HTR-8/SVneo (cell line): ENCODE data around the gene SEMA4D.

Source experiments
- DNase-seq: peaks from one replicate; pipeline ENCODE4 v3.0.0; 2011; ENCODE audit warnings: low spot score, mixed read lengths; ENCODE audit not compliant: insufficient read length
- FAIRE-seq: peaks from 2 replicates; lab custom pipeline; 2011; peaks lifted over from hg19 to GRCh38; lab: Jason Lieb, UNC

The SEMA4D gene

DNA sequence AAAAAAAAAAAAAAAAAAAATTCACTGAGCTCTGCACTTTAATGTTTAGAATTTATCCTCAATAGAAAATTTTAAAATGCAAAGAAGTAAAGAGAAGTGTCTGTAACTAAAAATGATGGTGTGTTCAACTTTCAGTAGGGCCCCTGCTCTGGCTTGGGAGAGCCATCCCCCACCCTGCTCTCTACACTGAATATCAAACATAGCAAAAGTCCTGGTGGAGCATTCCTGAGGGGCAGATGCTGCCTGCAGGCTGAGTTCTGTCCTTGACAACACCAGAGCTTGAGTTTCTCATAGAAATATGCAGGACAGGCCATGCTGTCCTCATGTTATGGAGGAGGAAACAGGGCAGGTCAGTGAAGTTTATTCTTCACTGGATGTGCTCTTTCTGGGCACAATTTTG lies 7.1 kb upstream of the SEMA4D start:
- FAIRE-seq (no peak), DNase-seq (no peak)

DNA sequence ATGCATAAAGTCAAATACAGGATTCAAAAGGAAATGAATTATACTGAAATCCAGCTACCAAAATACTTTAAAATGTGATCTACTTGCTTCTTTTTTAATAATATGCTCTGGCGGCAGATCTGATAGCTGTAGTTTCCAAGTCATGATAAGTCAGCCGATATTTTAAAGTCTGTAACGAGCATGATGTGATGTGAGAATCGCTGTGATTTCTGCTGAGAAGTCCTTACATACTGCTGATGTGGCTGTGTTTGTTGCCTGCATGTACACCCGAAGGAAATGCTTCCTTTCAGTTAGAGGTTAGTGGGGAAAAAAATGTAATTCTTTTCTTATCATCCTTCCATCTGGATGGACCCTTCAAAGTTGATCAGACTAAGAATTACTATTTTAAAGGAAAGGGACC lies 4.8 kb upstream of the SEMA4D start:
- no peak for DNase-seq

GRCh38 chr9:89502038-89502601 lies 4.2 kb upstream of the SEMA4D start:
- DNase-seq (no peak), FAIRE-seq (no peak)

More for the DNA sequence above, 4.8 kb upstream of the SEMA4D start:
- FAIRE-seq, result no peak

GRCh38 chr9:89501311-89501898 lies 3.5 kb upstream of the SEMA4D start:
- FAIRE-seq (no peak), DNase-seq (no peak)

DNA sequence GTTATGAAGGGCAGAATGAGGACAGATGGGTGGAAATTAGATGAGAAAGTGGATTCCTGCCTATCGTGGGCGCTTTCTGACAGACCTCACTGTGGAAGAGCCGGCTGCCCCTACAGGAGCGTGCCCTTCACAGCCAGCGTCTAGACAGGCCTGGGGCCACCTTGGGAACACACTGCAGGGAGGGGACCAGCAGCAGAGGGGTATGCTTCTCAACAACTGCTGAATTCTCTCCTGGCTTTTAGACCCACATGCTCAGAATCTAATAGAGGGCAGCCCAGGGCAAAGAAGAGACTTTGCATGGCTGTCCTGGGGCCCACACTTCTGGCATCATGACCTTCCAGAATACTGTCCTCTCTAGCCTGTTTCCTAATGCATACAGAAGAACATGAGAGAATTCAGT lies 2.1 kb upstream of the SEMA4D start:
- no peak for FAIRE-seq

DNA sequence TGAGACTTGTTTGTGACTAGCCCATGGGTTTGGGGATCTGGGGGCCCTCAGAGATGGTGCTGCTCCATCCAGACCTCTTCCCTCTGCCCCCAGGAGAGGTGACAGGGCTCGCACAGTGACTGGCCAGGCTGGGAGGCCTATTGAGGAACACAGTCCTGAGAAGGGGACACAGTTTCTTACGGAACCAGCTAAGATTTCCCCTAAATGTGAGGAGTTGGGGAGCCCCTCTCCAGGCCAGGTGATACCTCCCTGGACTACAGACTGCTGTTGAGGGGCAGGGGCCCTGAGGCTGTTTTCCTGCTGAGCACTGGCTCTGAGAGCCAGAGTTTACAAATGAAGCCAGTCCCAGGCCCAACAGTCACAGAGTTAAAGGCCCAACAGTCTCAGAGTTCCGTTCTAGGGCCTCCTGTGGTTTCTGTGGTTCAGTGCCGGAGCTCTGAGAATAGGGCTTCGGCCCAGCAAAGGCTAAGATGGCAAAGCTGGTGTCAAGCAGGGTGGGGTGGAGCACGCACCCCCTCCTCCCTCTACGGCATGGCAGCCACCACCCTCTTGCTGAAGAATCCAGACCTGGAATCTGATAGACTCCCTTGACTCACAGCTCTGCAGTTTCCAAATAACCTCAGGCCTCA lies 1.1 kb upstream of the SEMA4D start:
- no peak for FAIRE-seq
- no peak for DNase-seq

More for the DNA sequence above, 2.1 kb upstream of the SEMA4D start:
- no peak for DNase-seq

DNA sequence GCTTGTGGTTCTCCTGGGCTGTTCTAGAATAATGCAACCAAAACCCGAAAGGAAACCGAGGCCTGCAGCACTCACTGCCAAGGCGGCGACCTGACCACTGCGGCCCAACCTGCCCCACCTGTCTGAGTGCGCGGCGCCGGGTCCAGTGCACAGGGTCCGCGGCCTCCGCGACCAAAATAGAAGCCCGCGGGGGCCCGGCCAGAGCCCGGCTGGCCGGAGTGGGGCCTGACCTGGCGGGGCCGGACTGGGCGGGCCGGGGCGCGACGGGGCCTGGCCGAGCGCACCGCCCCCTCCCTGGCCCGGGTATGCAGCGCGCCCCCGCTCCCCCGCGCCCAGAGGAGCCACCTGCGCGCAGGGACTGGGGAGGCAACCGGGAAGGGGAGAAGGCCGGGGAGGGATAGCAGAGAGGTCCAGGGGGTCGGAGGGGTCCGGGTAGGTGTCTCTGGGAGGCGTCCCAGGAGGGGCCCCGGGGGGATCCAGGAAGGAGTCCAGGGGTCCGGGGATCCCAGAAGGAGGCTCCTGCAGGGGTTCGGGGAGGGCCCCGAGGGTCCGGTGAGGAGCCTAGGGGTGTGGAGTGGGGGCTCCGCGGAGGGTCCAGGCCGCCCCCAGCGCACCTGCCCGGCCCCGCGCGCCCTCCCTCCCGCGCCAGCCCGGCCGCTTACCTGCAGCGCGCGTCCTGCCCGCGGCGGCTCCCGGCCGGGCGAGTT lies 503 bp downstream of the SEMA4D start:
- no peak for FAIRE-seq
- no peak for DNase-seq

DNA sequence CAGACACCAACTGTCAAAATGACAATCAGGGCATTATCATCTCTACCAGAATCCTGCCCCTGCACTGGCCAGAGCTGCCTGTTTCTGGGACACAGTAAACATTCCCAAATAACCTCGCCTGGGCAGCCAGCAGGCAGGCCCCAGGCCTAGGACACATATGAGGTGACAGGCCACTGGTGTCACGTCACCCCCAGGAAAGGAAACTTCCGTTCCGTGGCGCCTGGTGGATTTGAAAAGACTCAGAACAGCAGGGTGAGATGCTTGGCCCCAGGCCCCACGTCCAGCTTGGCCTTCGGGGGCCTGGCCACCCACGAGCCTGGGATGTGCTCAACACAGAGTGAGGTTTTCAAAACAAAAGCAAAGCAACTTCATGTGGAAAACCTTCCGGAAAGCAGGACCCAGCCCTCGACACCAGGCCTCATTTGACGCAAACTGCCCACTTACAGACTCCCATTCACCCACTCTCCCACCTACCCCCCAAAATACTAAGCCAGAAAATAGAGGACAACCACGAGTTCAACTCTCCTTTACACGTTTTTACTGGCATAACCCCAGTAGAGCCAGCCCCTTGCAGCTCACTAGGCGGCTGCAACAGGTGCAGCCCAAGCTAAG lies 1.2 kb downstream of the SEMA4D start:
- FAIRE-seq (no peak), DNase-seq (no peak)

- DNase-seq, result no peak
- FAIRE-seq, result no peak
These were observed 1.9 kb downstream of the SEMA4D start for GRCh38 chr9:89495824-89496560.

DNA sequence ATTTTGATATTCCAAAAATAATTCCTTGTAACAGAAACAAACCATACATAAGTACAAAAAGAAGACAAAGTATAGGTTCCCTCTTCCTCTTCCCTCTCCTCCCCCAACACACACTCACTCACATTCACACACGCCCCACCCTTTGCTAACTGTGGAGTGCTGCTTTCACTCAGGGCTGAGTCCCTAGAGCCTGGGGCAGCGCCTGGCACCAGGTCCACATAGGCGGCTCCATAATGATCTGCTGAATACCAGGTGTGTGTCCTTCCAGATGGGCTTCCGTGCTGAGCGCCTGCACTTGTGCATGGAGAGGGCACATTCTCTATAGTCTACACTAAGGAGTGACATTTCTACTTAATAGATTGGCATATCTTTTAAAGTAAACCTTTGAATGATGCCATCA lies 3.7 kb downstream of the SEMA4D start:
- no peak for FAIRE-seq
- no peak for DNase-seq

DNA sequence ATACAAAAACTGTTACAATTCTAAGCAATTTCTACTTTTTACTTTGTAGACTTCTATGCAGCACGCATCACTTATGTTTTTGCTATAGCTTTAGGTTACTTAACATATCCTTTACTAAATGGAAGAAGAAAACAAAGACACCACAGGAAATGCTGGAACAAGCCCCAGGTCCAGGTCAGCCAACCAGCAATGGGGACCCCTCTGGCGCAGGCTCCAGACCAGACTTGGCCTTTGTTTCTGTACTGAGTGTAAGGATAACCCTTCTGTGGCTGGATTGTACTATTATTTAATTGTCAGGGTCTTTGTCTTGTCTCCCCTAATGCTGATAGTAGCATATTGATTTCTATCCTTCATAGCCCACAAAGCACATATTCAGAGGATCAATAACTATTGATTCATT lies 4.2 kb downstream of the SEMA4D start:
- FAIRE-seq, result no peak
- DNase-seq, result no peak

GRCh38 chr9:89493181-89493580 lies 4.7 kb downstream of the SEMA4D start:
- FAIRE-seq, result no peak
- no peak for DNase-seq

GRCh38 chr9:89492586-89492985 lies 5.3 kb downstream of the SEMA4D start:
- no peak for DNase-seq
- FAIRE-seq, result no peak

DNA sequence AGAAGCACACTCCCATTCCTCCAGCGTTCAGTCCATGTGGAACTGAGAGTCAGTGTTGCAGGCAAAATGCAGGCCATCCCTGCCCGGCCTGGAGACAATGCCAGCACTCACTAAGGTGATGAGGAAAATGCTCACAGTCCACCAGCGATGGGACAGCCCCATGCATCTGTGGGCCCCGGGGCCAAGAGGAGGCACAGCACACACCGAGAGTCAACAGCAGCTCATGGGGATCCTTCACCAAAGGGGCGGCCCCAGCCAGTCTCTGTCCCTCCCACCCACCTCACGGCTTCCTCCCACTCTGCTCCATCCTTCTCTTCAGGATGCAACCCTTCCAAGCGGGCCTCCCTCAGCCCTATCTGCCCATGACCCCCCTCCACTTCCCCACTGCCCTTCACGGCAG lies 6.2 kb downstream of the SEMA4D start:
- FAIRE-seq, result no peak
- DNase-seq, result no peak

- FAIRE-seq, result no peak
- no peak for DNase-seq
These were observed 8.1 kb downstream of the SEMA4D start for GRCh38 chr9:89489548-89490530.

GRCh38 chr9:89488936-89489335 lies 9.0 kb downstream of the SEMA4D start:
- FAIRE-seq, result no peak

DNA sequence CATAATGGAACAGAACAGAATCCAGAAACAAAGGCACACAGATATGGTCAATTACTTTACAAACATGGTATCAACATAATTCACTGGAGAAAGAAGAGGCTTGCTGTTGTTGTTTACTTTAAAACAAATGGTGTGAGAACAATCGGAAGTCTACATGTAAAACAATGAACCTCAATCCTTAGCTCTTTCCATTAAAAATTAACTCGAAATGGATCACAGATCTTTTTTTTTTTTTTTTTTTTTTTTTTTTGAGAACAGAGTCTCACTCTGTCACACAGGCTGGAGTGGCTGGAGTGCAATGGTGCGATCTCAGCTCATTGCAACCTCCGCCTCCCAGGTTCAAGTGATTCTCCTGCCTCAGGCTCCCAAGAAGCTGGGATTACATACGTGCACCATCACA lies 9.8 kb downstream of the SEMA4D start:
- DNase-seq (no peak), FAIRE-seq (no peak)

More at GRCh38 chr9:89488936-89489335, 9.0 kb downstream of the SEMA4D start:
- DNase-seq, result no peak

GRCh38 chr9:89486681-89487080 lies 11.2 kb downstream of the SEMA4D start:
- FAIRE-seq (no peak), DNase-seq (no peak)
